HEK293 (cell line): ENCODE data around the gene PARK7.
A peak's percentile ranks its signal among the peaks of the same experiment; 100 is the strongest.

Experiments
- CTCF ChIA-PET: fragments of 350-600 bp; formaldehyde crosslinking; extraction: SDS; loops from one replicate; lab custom pipeline; 2021; ENCODE audit warnings: antibody characterized with exemption; lab: Yijun Ruan, JAX
- POLR2A ChIA-PET: fragments of 300-600 bp; formaldehyde crosslinking; extraction: SDS; loops from one replicate; lab custom pipeline; 2020; ENCODE audit warnings: antibody characterized with exemption, inconsistent platforms; lab: Yijun Ruan, JAX
- H3K27ac ChIP-seq: fragments of 200-500 bp; sonication (Bioruptor generic); 2 replicates; pipeline ENCODE4 v1.5.1; 2014; ENCODE audit warnings: low read depth, low read length, control low read depth, inconsistent platforms; ENCODE audit errors: extremely low read depth
- H3K36me3 ChIP-seq, 2 experiments: fragments of 200-500 bp in 1 of 2; sonication (Bioruptor generic) in 1 of 2; 1 replicate in 1 of 2; 2 replicates in 1 of 2; pipeline ENCODE4 v1.5.1; 2014 to 2017; ENCODE audit warnings: inconsistent platforms in 2 of 2, low read length in 2 of 2; ENCODE audit not compliant: control insufficient read depth in 2 of 2, insufficient read depth in 1 of 2
- H3K4me1 ChIP-seq: fragments of 200-500 bp; sonication (Bioruptor generic); 2 replicates; pipeline ENCODE4 v1.5.1; 2014; ENCODE audit warnings: mild to moderate bottlenecking, low read length, inconsistent platforms; ENCODE audit not compliant: control insufficient read depth, insufficient read depth
- H3K4me3 ChIP-seq: 2 replicates; pipeline ENCODE4 v1.5.1; 2011; ENCODE audit warnings: low read depth, mild to moderate bottlenecking, control low read depth, low read length, moderate library complexity
- H3K9me3 ChIP-seq: fragments of 200-500 bp; sonication (Bioruptor generic); 2 replicates; pipeline ENCODE4 v1.5.1; 2014; ENCODE audit warnings: low read depth, low read length, inconsistent platforms; ENCODE audit not compliant: control insufficient read depth, insufficient read depth
- PRDM6 ChIP-seq: fragments of 450-650 bp; formaldehyde crosslinking; IDR thresholded peaks from 2 replicates; pipeline ENCODE4 v1.5.1; 2017; ENCODE audit warnings: missing biosample characterization, missing genetic modification characterization
- SP7 ChIP-seq: fragments of 450-650 bp; formaldehyde crosslinking; IDR thresholded peaks from 2 replicates; pipeline ENCODE4 v1.5.1; 2016; ENCODE audit warnings: missing biosample characterization, missing genetic modification characterization
- ZBTB6 ChIP-seq: fragments of 450-650 bp; formaldehyde crosslinking; IDR thresholded peaks from 2 replicates; pipeline ENCODE4 v1.5.1; 2017; ENCODE audit warnings: missing biosample characterization, missing genetic modification characterization
- ZBTB7A ChIP-seq: fragments of 450-650 bp; formaldehyde crosslinking; IDR thresholded peaks from 2 replicates; pipeline ENCODE4 v1.5.1; 2016; ENCODE audit warnings: low read depth, missing biosample characterization, missing genetic modification characterization
- ZNF132 ChIP-seq: fragments of 450-650 bp; formaldehyde crosslinking; IDR thresholded peaks from 2 replicates; pipeline ENCODE4 v1.5.1; 2017; ENCODE audit warnings: missing biosample characterization, missing genetic modification characterization, borderline replicate concordance
- ZNF184 ChIP-seq: fragments of 450-650 bp; IDR thresholded peaks from 2 replicates; pipeline ENCODE4 v1.5.1; 2018; ENCODE audit warnings: missing biosample characterization, mild to moderate bottlenecking, missing genetic modification characterization
- ZNF19 ChIP-seq: fragments of 450-650 bp; formaldehyde crosslinking; IDR thresholded peaks from 2 replicates; pipeline ENCODE4; 2016; ENCODE audit warnings: missing biosample characterization, missing genetic modification characterization, low read depth
- ZNF214 ChIP-seq: fragments of 450-650 bp; formaldehyde crosslinking; IDR thresholded peaks from 2 replicates; pipeline ENCODE4 v1.5.1; 2017; ENCODE audit warnings: missing biosample characterization, mild to moderate bottlenecking, missing genetic modification characterization, borderline replicate concordance
- ZNF311 ChIP-seq: fragments of 450-650 bp; formaldehyde crosslinking; IDR thresholded peaks from 2 replicates; pipeline ENCODE4 v1.5.1; 2017; ENCODE audit warnings: missing biosample characterization, missing genetic modification characterization, borderline replicate concordance
- ZNF324 ChIP-seq: fragments of 450-650 bp; formaldehyde crosslinking; IDR thresholded peaks from 2 replicates; pipeline ENCODE4 v1.5.1; 2016; ENCODE audit warnings: missing biosample characterization, missing genetic modification characterization
- ZNF555 ChIP-seq: fragments of 450-650 bp; formaldehyde crosslinking; conservative IDR thresholded peaks from 2 replicates; pipeline ENCODE4 v1.5.1; 2017; ENCODE audit warnings: missing biosample characterization, mild to moderate bottlenecking, missing genetic modification characterization, inconsistent platforms
- ZNF600 ChIP-seq: fragments of 450-650 bp; formaldehyde crosslinking; IDR thresholded peaks from 2 replicates; pipeline ENCODE4 v1.5.1; 2016; ENCODE audit warnings: missing biosample characterization, missing genetic modification characterization
- ZNF610 ChIP-seq: fragments of 450-650 bp; formaldehyde crosslinking; IDR thresholded peaks from 2 replicates; pipeline ENCODE4 v1.5.1; 2016; ENCODE audit warnings: missing biosample characterization, missing genetic modification characterization, borderline replicate concordance
- ZNF621 ChIP-seq: fragments of 450-650 bp; formaldehyde crosslinking; IDR thresholded peaks from 2 replicates; pipeline ENCODE4 v1.5.1; 2017; ENCODE audit warnings: missing biosample characterization, missing genetic modification characterization
- ZNF626 ChIP-seq: fragments of 450-650 bp; sonication (Bioruptor Pico); formaldehyde crosslinking; IDR thresholded peaks from 2 replicates; pipeline ENCODE4 v1.5.1; 2018; ENCODE audit warnings: missing biosample characterization, missing genetic modification characterization, inconsistent platforms
- ZNF747 ChIP-seq: fragments of 450-650 bp; formaldehyde crosslinking; IDR thresholded peaks from 2 replicates; pipeline ENCODE4 v1.5.1; 2016; ENCODE audit warnings: missing biosample characterization, missing genetic modification characterization
- ZNF792 ChIP-seq: fragments of 450-650 bp; formaldehyde crosslinking; IDR thresholded peaks from 2 replicates; pipeline ENCODE4 v1.5.1; 2016; ENCODE audit warnings: missing biosample characterization, missing genetic modification characterization
- ZNF830 ChIP-seq: fragments of 450-650 bp; IDR thresholded peaks from 2 replicates; pipeline ENCODE4 v1.5.0; 2018; ENCODE audit warnings: missing biosample characterization, missing genetic modification characterization, low read depth, mild to moderate bottlenecking, moderate library complexity

PARK7 gene

GRCh38 chr1:8006037-8006963, 44.8 kb downstream of the PARK7 start (continued):
- TF ChIP-seq ZNF324 (tag by site-specific recombination) (no peak), ZNF311 (tag by site-specific recombination) (no peak), ZNF610 (tag by site-specific recombination) (no peak), ZNF626 (tag by site-specific recombination) (no peak), ZNF184 (tag by site-specific recombination) (peak; percentile 79; the same call in 1 of the 2 replicates), ZBTB6 (no peak), ZNF600 (tag by site-specific recombination) (peak; percentile 97), ZNF747 (tag by site-specific recombination) (no peak), ZNF132 (tag by site-specific recombination) (no peak), ZNF19 (tag by site-specific recombination) (no peak), PRDM6 (tag by site-specific recombination) (peak; percentile 91), SP7 (tag by site-specific recombination) (peak; percentile 95), ZBTB7A (tag by site-specific recombination) (no peak)
- TF ChIP-seq, all 188 proteins: peak for 35

DNA sequence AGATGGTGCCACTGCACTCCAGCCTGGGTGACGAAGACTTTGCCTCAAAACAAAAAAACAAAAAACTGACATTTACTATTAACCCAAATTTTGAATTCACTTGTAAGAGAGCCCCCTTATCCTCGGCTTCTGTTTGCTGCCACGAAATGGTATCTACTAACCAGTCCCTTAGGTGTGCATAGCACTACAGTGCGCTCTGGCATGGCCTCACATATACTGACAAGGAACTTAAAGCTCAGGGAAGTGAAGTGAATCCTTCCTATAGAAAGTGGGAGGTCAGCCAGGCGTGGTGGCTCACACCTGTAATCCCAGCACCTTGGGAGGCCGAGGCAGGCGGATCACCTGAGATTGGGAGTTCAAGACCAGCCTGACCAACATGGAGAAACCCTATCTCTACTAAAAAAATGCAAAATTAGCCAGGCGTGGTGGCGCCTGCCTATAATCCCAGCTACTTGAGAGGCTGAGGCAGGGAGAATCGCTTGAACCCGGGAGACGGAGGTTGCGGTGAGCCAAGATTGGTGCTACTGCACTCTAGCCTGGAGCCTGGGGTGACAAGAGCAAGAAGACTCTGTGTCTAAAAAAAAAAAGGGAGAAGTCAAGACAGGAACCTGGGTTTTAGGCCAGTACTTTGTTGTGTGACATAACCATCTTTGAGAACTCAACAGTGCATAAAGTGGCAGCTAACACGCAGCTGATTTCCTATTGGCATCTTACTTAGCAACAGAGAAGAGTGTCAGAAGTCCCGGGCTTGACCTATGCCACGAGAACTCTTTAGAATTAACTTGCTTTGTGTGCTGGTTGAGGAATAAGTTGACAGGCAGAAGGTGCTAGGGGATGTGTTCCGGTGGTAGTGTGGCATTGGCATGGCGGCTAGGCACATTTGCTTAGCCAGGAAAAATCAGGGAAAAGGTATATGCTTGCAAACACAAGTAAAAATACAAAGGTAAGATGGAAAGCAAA, 47.8 kb downstream of the PARK7 start:
- TF ChIP-seq ZNF621 (tag by site-specific recombination) = no peak
- TF ChIP-seq ZNF214 = no peak
- TF ChIP-seq ZNF830 = no peak
- no peak for TF ChIP-seq ZNF792 (tag by site-specific recombination)
- no peak for TF ChIP-seq ZNF555
- ChIA-PET CTCF (interaction anchor here (0.6 to 10.6 kb wide), 5 partner anchors 11 to 328 kb away, joined by 3 to 169 read pairs (median 5); no protein-coding TSS in a partner anchor), POLR2A (no interaction called here)
- no peaks in the 10 kb centered on the region for H3K9me3 ChIP-seq
- H3K4me3 ChIP-seq = no peak overlapping the region
- peaks cover 10% of the 10 kb centered on the region for H3K4me1 ChIP-seq
- no peak overlapping the region for H3K27ac ChIP-seq
- peaks cover 0 to 45% of the 10 kb centered on the region in 2 experiments; a peak in 2 of 3 replicates for H3K36me3 ChIP-seq
